SU-DHL-6 (cell line): ENCODE data around the gene MRPS34.

Source experiments
- CTCF ChIP-seq: fragments of 200-600 bp; sonication (generic); IDR thresholded peaks from one replicate; pipeline ENCODE4 v1.5.1; 2017; ENCODE audit warnings: antibody characterized with exemption, mild to moderate bottlenecking, low read length, moderate library complexity; ENCODE audit not compliant: insufficient read depth, poor library complexity, severe bottlenecking
- EZH2phosphoT487 ChIP-seq: fragments of 200-600 bp; sonication (generic), shearing (Covaris generic); conservative IDR thresholded peaks from 2 replicates; pipeline ENCODE4 v1.6.1; 2018; ENCODE audit warnings: mild to moderate bottlenecking, antibody characterized with exemption, low read length, moderate library complexity, mixed read lengths

DNA sequence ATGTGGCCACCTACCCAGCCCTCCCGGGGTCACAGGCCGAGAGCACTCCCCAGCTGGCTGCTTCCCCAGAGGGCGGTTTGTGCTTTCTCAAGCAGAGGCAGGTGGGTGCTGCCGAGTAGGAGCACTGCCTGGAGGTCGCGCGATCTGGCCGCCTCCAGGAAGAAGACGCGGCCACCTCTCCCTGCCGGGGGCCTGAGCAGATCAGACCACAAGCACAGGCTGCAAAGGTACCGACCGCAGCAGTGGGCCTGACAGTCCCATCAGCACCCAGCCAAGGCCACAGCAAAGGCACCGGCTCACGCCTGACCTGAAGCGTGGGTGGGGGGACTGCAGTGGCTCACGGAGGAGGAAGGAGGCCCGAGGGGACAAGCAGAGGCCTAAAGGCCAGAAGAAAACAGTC, 35.8 kb upstream of the MRPS34 start:
- TF ChIP-seq CTCF (no peak), EZH2phosphoT487 (no peak)
